Stimulated activated CD8-positive, alpha-beta memory T cell treated with anti-CD3 and anti-CD28 coated beads, Interleukin-12 subunit alpha, Interleukin-12 subunit beta, amount 100 ng/mL, for 24 hours (primary cell): Measurements from ENCODE around the gene ZNF423.
"Not testable (repeated sequence)": the region's sequence is repeated elsewhere in the genome, so short reads cannot be mapped to it uniquely, and the experiment has no call there.

Experiments
- DNase-seq: peaks from one replicate; pipeline ENCODE4 v3.0.0-alpha.2; 2020; ENCODE audit errors: extremely low read depth

ZNF423 gene

DNA sequence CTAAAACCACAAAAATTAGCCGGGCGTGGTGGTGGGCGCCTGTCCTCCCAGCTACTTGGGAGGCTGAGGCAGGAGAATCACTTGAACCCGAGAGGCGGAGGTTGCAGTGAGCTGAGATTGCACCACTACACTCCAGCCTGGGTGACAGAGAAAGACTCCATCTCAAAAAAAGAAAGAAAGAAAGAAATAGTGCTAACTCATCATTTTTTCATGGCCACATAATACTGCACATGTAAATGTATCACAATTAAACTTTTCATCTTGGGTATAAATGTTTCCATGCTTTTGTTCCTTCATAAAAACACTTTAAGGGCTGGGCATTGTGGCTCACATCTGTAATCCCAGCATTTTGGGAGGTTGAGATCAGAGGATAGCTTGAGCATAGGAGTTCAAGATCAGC, 15.9 kb upstream of the ZNF423 start:
- not testable (repeated sequence) for DNase-seq

DNA sequence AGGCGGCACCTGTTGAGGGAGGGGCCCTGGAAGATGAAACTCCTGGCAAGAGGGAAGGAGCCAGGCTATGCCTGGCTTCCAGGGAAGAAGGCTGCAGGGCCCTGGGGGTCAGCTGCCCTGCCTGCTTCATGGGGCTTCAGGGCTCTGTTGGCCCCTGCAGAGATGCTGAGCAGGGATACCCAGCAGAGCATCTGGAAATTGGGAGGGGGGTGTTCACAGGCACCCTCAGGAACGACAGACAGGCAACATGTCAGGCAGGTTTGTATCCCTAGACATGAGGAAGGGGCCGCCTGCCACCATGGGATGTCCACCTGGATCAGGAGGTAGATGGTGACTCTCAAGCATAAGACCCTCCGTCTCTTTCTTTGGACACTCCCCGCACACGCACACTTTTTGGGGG, 13.8 kb upstream of the ZNF423 start:
- no peak for DNase-seq

- DNase-seq, result no peak
Observed at GRCh38 chr16:49867796-49868668, 12.1 kb upstream of the ZNF423 start.

GRCh38 chr16:49867234-49867633, 11.3 kb upstream of the ZNF423 start:
- no peak for DNase-seq

DNA sequence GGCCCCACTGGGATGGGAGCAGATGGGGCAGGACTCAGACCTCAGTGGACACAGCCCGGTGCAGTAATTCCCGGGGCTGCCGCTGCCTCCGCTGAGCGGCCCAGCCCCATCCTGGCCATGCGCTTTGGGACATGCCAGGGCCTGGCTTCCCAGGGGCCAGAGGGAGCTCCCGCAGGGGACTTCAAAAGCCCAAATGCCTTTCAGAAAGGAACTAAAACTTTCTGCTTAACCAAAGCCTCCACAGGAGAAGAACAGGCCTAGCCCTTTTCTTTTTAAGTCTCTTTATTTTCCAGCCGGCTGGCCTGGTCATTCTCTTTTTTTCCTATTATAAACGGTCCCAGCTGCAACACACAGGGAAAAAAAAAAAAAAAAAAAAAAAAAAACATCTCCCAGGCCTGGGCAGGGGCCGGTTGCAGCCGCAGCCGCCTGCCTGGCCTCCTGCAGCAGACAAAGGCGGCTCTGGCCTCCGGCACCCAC, 10.7 kb upstream of the ZNF423 start:
- no peak for DNase-seq

GRCh38 chr16:49862694-49863093, 6.8 kb upstream of the ZNF423 start:
- DNase-seq, result no peak

DNA sequence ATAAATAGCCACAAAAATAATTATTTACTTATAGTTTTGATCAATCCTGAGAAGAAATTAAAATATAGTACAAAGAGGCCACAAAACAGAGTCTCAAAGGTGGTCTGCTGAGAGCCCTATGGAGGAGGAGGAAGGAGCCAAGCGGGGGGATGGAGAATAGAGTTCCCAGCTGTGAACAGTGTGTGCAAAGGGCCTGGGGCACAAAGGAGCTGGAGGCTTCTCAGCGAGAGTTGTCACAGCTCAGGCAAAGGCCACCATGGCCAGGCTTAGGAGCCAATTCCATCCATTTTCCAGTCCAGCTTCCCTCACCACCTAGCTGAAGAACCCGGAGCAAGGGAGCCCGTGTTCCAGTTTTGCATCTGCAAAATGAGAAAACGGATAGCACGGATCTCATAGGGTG, 5.4 kb upstream of the ZNF423 start:
- no peak for DNase-seq

GRCh38 chr16:49860593-49860992, 4.7 kb upstream of the ZNF423 start:
- DNase-seq, result no peak

- no peak for DNase-seq
Observed at GRCh38 chr16:49859125-49859811, 3.4 kb upstream of the ZNF423 start.

DNA sequence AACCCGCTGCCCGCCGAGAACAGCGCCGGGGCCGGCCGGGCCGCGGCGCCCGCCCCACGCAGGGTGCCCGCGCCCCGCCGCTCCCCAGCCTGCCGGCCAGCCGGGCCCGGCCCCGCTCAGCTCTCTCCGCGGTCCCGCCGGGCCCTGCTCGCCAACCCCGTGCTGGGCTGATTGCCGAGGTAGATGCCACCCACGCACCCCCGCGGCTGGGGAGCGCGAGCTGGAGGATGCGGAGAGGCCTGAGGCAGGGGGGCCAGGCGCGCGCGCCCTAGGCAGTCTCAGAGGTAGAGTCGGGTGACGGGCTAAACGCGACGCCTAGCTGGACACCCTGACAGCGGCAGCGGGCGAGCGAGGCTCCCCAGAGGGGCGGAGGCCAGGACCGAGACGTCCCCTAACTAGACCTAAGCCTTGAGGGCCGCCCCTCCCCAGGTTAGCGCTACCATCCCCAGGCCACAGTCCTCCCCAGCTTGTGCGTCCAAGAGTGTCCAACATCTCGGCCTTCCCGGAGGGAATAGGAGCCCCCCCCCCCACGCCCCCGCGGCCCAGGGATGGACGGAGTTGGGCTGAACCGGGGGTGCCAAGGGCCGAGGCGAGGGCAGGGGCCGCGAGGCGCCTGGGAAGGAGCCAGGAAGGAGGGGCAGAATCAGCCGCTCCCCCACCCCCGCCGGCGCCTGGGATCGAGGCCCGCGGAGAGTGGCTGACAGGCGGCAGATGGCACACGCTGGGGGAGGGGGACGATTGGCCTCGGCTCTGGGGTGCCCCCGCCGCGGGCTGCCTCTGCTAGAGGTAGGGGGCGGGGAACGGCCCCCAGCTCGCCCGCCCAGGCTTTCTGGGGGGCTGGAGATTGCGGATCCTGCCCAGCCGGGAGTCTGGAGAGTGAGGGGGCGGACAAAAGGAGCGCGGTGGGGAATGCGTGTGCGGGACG, 2.5 kb upstream of the ZNF423 start:
- DNase-seq, result no peak

DNA sequence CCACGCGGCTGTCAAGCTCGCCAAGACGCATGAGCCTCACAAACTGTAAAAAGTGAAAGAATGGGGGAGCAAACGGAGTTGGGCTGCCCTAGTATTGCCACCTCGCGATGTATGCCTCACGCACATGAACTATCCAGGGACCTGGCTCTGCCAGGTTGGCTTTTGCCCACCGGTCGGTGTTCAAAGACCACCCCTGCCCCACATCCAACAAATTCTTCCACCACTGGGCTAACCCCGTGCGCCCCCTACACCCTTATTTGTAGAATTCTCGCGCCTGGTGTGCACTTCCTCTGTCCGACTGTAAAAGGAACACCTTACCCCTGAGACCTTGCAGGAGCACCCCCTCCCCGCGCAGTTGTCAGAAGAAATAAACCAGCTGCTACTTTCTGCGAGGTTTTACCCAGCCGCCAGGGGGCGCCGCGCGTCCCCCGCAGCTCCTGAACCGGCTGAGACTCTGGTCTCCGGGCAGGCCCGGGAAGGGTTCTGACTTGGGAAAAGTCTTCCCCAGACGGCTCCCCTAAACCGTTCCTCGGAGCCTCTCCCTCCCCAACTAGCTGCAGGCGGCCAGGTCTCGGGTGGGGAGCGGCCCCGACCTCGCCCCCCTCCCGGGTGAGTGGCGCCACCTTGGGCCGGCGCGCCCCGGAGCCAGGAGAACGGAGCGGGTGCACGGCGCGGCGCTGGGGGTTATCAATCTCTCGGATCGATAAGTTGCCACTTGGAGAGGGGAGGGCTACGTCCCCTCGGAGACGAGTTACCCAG, 1.7 kb upstream of the ZNF423 start:
- DNase-seq, result no peak

GRCh38 chr16:49856672-49857330, 889 bp upstream of the ZNF423 start:
- no peak for DNase-seq

- DNase-seq, result no peak
Observed at GRCh38 chr16:49855280-49855821, 561 bp downstream of the ZNF423 start.

DNA sequence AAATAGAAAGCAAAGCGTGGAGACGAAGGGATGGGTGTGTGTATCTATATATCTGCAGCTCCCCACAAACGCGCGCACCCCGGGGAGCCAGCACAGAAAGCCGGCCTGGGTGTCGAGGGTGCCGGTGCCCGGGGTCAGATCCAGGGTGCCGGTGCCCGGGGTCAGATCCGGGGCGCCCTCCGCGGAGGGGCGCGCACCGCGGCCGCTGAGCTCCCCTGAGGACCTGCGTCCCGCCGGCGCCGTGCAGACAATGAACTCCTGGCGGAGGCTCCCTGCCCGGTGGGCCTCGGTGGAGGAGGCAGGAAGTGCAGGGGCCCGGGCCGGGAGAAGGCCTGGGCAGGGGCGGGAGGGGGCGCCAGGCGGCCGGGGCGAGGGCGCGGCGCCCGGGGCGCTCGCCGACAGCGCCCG, 1.1 kb downstream of the ZNF423 start:
- no peak for DNase-seq

- DNase-seq, result no peak
Observed at GRCh38 chr16:49854188-49854795, 1.6 kb downstream of the ZNF423 start.

GRCh38 chr16:49852279-49852678, 3.6 kb downstream of the ZNF423 start:
- DNase-seq, result no peak

DNA sequence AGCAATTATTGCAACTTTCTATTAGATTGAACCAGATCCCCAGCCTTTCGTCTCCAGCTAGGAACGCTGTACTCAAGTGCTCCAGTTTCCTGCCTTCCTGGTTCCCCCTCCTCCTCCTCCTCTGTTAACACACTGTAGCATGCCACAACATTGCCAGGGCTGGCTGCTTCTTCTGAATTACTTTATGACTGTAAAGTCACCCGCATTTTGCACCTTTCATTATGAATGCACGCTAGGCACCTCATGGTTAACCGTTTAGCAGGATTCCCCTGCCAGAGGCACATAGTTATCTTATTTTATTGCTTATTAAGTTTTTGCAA, 4.5 kb downstream of the ZNF423 start:
- no peak for DNase-seq

DNA sequence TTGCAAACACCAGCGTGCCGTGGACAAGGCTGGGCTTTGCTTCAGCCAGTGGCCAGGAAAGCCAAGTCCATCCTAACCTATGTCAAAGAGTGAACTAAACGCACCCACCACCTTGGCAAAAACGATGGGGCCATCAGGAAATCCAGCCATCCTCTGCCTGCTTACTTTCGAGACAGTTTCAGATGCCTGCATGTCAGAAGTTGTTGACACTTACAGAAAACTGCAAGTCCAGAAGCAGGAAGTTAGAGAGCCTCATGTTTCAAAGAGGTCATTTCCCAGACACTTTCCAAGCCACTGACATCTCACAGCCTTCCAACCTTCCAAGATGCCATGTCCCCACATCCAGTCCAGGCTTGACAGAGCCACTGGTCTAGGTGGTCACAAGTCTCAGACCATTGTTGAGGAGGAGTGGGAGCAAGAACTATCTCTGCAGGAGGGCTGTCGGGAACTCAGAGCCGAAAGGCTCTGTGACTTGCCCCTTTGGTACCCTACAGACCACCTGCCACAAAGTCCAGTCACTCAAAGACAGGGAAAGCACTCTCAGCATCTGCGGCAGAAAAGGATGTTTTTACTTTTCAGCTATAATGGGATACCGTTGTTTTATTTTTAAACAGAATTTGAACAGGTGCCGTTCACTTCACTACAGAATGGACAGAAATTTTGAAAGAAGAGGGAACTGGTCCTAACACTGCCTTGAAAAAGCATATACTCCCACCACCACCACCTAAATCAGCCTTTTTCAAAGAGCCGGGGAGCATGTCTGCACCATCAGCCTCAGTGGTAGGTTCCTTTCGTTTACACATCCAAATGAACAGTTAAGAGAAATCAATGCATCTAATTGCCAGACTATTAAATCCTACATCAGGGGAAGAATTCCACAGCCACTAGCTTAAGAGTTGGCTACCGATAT, 5.1 kb downstream of the ZNF423 start:
- DNase-seq, result no peak

DNA sequence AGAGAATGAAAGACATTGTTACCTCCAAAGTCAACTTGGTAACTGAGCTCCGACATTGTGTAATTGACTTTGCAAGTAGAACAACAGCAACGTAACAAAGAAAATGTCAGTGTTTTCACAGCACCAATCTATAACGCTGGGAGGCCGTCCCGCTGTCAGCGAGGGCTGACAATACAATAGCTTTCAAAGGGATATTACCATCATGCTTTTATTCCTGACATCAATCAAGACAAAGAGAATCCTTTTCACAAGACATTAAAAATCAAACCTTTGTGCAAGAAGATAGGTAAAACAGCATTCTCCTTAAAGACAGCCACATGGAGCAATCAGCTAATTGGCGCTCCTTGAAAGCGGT, 6.2 kb downstream of the ZNF423 start:
- DNase-seq, result no peak
